Fibroblast of skin of back (primary cell): ENCODE measurements around the gene SPPL3.
"Not testable (repeated sequence)": the region's sequence is repeated elsewhere in the genome, so short reads cannot be mapped to it uniquely, and the experiment has no call there.

Source experiments
- DNase-seq: peaks from one replicate; pipeline ENCODE4 v3.0.0-alpha.2; 2013

The SPPL3 gene

GRCh38 chr12:120917748-120918147 lies 13.6 kb upstream of the SPPL3 start:
- no peak for DNase-seq

DNA sequence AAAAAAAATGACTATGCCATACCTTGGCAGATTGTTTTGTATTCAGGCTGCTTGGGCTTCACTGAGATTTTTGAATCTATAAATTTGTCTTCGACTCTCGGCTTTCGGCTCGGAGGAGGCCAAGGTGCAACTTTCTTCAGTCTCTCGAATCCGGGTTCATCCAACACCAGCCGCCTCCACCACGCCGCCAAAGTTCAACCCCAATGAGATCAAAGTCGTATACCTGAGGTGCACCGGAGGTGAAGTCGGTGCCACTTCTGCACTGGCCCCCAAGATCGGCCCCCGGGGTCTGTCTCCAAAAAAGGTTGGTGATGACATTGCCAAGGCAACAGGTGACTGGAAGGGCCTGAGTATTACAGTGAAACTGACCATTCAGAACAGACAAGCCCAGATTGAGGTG lies 12.4 kb upstream of the SPPL3 start:
- DNase-seq: no peak

GRCh38 chr12:120914794-120915193 lies 10.6 kb upstream of the SPPL3 start:
- no peak for DNase-seq

DNA sequence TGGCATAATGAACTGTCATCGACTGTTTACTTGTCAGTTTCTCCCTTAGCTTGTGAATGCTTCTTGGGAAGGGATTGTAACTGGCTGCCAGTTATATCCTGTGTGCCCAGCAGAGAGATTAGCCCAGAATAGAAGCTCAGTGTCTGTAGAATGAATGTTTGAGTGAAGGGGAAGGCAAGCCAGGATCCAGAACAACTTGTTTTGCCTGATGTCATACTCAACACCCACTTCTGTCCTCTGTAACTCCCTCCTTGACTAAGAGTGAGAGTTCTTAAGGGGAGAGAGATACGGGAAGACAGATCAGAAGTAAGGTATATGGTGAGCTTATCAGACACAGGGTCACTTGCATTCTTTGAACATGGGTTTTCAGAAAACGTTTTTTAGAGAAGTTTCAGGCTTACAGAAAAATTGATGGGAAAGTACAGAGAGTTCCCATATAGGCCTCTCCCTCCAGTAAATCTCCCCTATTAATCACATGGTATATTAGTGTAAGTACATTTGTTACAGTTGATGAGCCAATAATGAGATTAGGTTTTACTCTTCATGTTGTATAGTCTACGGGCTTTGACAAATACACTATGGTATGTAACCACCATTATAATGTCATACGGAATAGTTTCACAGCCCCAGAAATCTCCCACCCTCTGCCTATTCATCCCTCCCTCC lies 5.6 kb upstream of the SPPL3 start:
- DNase-seq: no peak

DNA sequence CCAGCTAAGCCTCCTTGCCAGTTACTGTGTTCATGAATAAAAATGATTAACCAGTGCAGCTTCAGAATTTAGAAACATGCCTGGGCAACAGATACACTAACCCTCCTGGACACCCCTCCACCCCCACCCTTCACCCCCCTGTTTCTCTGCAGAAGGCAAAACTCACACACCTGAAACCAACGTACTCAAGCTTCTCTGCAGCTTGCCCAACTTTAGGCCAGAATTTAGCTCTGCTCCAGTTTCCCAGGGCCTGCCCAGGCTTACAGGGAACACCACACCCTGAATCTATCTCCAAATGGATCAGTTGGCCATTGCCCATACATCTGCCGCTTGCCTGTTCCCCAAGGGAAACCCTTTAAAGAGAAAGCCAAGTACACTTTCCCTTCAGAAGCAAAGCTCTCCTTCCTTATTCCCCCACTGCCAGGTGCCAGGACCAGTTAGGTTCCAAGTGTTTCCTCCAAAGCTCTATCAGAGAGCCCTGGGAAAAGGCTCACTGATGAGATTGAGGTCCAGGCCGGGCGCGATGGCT lies 1.8 kb upstream of the SPPL3 start:
- no peak for DNase-seq

DNA sequence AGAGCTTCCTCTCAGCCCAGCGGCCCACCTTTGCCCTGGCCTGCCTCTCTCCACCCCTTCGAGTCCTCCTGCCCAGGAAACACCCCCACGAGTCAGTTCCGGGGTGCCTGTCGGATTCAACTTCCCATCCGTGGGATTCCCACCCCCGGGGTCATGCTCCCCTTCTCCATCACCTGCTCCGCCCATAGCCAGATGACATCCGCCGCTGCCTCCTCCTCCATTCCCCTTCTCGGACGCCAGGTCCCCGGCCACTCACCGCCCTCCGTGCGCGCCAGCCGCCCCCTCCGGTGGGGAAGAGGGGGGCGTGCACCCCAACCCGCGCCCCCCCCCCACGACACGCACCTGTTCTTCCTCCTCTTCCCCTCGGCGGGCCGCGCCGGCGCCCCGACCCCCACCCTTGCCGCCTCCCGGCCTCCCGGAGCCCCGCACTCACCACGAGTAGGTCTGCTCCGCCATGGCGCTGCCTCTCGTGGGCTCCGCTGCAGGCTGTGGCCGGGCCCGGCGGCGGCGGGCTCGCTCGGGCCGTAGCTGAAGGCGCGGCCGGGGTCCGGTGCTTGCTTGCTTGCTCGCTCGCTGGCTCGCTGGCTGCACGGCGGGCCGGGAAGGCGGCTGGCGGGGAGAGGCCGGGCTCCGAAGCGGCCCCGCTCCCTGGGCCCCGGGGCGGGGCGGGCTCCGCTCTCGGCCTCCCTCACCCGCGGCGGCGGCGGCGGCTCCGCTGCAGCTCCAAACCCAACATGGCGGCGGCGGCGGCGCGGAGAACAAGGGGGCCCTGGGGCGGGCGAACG lies 554 bp downstream of the SPPL3 start:
- peak; percentile 18 for DNase-seq

- DNase-seq: no peak
Observed at GRCh38 chr12:120902846-120903411, 1.2 kb downstream of the SPPL3 start.

- no peak for DNase-seq
Observed at GRCh38 chr12:120901818-120902217, 2.3 kb downstream of the SPPL3 start.

GRCh38 chr12:120901101-120901500 lies 3.1 kb downstream of the SPPL3 start:
- not testable (repeated sequence) for DNase-seq

DNA sequence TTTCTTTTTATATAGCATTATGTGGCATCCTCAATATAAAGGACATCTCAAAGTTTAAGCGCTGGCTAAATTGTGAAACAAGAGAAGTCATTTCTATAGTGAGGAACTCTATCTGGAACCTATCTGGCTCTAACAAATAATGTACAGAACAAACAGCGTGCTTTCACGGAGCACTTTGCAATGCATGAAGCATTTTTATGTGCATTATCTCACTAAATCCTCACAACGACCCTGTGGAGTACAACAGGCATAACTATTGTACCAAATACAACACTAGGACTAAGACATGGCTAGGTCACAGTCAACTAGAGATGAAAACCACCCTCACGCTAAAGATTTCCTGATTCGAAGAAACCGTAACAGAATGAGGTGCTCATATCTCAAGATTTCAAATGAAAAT lies 8.6 kb downstream of the SPPL3 start:
- no peak for DNase-seq

GRCh38 chr12:120892265-120892664 lies 11.9 kb downstream of the SPPL3 start:
- DNase-seq: no peak

DNA sequence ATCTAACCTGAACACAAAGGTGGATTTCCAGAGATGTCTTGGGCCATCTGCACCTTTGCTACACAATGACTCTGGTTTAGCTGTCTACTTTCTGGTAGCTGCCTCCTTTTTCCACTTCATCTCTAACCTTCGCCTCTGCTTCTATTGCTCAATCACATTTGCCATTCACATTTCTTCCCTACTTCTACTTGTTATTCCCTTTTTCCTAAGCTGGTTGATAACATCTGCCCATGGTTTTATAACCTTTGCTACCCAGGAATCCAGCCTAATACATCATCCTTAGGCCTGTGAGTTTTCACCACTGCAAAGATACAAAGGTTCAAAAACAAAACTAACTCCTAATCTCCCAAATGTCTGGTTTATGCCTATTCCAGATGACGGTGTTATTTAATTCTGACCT lies 13.2 kb downstream of the SPPL3 start:
- no peak for DNase-seq

DNA sequence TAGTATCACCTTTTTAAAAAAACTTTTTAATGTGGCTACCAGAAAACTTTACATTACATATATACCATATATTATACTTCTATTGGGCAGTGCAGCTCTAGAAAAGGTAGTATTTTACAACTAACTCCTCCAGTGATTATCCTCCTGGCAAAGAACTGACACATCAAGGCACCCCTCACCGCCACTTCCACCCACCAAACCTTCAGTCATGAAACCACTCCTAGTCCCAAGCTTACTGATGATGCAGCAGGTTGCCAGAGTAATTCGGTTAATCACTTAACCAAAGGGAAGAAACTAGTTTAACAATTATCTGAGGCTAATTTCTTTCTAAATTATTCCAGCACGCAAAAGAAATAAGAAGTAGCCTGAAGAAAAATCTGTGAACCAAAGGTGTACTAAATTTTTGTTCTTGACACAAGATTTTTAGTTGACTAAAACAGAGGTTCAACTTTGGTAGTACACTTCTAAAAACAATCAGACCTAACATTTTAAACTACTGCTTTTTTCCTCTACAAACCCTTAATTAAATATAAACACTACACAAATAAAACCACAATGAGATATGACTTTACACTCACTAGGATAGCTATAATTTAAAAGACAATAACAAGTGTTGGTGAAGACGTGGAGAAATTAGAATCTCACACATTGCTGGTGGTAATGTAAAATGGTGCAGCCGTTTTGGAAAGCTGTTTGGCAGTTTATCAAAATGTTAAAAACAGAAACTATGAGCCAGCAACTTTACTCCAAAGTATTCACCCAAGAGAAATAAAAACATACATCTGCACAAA lies 16.7 kb downstream of the SPPL3 start:
- DNase-seq: no peak

GRCh38 chr12:120886199-120887018 lies 17.7 kb downstream of the SPPL3 start:
- no peak for DNase-seq

- no peak for DNase-seq
Observed at GRCh38 chr12:120885521-120885920, 18.6 kb downstream of the SPPL3 start.

DNA sequence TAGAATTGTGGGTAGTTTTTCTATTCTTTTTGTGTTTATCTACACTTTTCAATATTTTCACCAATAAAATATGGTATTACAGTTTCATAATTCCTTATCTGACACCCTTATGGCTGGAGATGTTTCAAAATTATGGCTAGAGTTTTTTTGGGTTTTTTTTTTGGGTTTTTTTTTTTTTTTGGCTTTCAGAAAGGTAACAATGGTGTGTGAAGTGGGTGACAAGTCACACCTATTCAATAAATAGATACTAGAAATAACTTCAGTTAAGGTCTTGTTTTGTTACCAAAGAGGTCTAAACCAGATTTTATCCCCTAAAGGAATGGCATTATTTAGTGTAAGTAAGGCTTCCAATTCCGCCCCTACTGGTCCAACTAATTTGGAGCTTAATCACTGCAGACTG lies 19.5 kb downstream of the SPPL3 start:
- DNase-seq: no peak

GRCh38 chr12:120882055-120882555 lies 22.1 kb downstream of the SPPL3 start:
- no peak for DNase-seq

- DNase-seq: no peak
Observed at GRCh38 chr12:120879718-120880300, 24.3 kb downstream of the SPPL3 start.

GRCh38 chr12:120879102-120879501 lies 25.1 kb downstream of the SPPL3 start:
- no peak for DNase-seq

GRCh38 chr12:120874547-120875245 lies 29.5 kb downstream of the SPPL3 start:
- no peak for DNase-seq

- DNase-seq: no peak
Observed at GRCh38 chr12:120873226-120873625, 30.9 kb downstream of the SPPL3 start.
